NCI-H510A treated with DMSO at 0.1 percent for 48 hours (cell line): ENCODE measurements around the gene SEC16B.

Experiments used
- DNase-seq: peaks from one replicate; lab custom pipeline; 2025; lab: John Stamatoyannopoulos, UW

Gene SEC16B

GRCh38 chr1:177937931-177938330 lies 31.9 kb downstream of the SEC16B start:
- DNase-seq, result no peak

GRCh38 chr1:177937174-177937770 lies 32.6 kb downstream of the SEC16B start:
- no peak for DNase-seq

- DNase-seq, result no peak
Measured at GRCh38 chr1:177935638-177936415, 34.0 kb downstream of the SEC16B start.

- DNase-seq, result no peak
Measured at GRCh38 chr1:177934927-177935326, 34.9 kb downstream of the SEC16B start.

- no peak for DNase-seq
Measured at GRCh38 chr1:177934461-177934860, 35.4 kb downstream of the SEC16B start.

GRCh38 chr1:177933881-177934280 lies 36.0 kb downstream of the SEC16B start:
- DNase-seq, result no peak

GRCh38 chr1:177932123-177932522 lies 37.7 kb downstream of the SEC16B start:
- DNase-seq, result no peak

GRCh38 chr1:177928952-177929351 lies 40.9 kb downstream of the SEC16B start:
- DNase-seq, result no peak

- DNase-seq, result no peak
Measured at GRCh38 chr1:177928194-177928593, 41.7 kb downstream of the SEC16B start.

- DNase-seq, result no peak
Measured at GRCh38 chr1:177927021-177927596, 42.7 kb downstream of the SEC16B start.

- no peak for DNase-seq
Measured at GRCh38 chr1:177926201-177926600, 43.7 kb downstream of the SEC16B start.

- DNase-seq, result no peak
Measured at GRCh38 chr1:177925006-177925405, 44.9 kb downstream of the SEC16B start.

GRCh38 chr1:177923441-177923840 lies 46.4 kb downstream of the SEC16B start:
- no peak for DNase-seq

GRCh38 chr1:177922209-177922608 lies 47.6 kb downstream of the SEC16B start:
- no peak for DNase-seq

- no peak for DNase-seq
Measured at GRCh38 chr1:177921590-177921989, 48.3 kb downstream of the SEC16B start.

- no peak for DNase-seq
Measured at GRCh38 chr1:177920091-177920490, 49.8 kb downstream of the SEC16B start.

GRCh38 chr1:177915641-177916040 lies 54.2 kb downstream of the SEC16B start:
- no peak for DNase-seq

- DNase-seq, result no peak
Measured at GRCh38 chr1:177914603-177915002, 55.3 kb downstream of the SEC16B start.

- peak; percentile 36 for DNase-seq
Measured at GRCh38 chr1:177913762-177914540, 55.9 kb downstream of the SEC16B start.

GRCh38 chr1:177912991-177913390 lies 56.9 kb downstream of the SEC16B start:
- DNase-seq, result no peak

GRCh38 chr1:177909416-177909815 lies 60.4 kb downstream of the SEC16B start:
- DNase-seq, result no peak

- no peak for DNase-seq
Measured at GRCh38 chr1:177907000-177907399, 62.9 kb downstream of the SEC16B start.

- no peak for DNase-seq
Measured at GRCh38 chr1:177905686-177906085, 64.2 kb downstream of the SEC16B start.
